A172 (cell line): ENCODE measurements around the gene MYO3B. TPM values are rescaled to one million over a fixed set of nuclear protein-coding genes. Genes with fewer than 3 reads are reported as not detected.
"Not testable (repeated sequence)": the region's sequence is repeated elsewhere in the genome, so short reads cannot be mapped to it uniquely, and the experiment has no call there.

Experiments used
- DNase-seq: peaks from one replicate; pipeline ENCODE4 v3.0.0-alpha.2; 2015; ENCODE audit warnings: low spot score
- total RNA-seq: library from RNA; depleted of rRNA; stranded (reverse); fragments of >200 nt; shearing (Covaris generic); gene quantifications from 2 replicates; pipeline ENCODE4 v1.2.3, GENCODE V29; 2014

MYO3B gene
- total RNA-seq, 1 experiment from 2014 or later: 0.03 TPM

DNA sequence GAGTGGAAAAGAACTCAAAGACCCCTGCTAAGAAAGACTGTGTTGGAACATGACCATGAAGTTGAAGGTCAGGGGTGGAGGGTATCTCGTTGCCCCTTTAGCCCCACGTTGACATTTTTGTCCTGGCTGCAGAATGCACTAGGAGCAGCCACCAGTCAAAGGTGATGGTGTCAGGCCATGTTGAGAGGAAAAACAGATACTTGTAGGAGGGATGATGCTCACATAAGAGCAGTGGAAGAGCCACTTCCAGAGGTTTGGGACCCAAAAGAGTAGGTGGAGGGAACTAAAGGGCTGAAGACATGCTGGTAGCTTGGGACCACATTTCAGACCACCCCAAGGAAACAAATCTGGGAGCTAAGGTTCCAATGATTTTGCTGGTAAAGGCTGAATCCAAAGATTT lies 159.0 kb downstream of the MYO3B start:
- no peak for DNase-seq

DNA sequence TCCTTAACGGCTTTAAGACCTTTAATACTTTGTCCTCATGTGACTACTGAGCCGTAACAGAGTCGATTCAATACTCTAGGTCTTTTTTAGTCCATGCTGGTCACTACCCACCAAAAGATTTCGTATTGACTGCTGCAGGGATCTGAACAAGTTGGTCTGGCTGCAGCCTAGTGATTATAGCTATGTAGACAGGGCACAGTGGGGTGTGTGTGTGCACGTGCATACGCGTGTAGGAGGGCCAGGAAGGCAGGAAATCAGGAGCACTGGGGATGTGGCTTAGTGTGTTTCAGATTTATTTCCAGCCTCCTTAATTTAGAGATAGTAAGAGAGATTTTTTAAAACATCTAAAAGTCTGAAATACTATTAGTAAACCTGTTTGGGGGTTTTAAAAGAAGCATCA lies 161.4 kb downstream of the MYO3B start:
- no peak for DNase-seq

GRCh38 chr2:170339750-170340692 lies 162.1 kb downstream of the MYO3B start:
- no peak for DNase-seq

GRCh38 chr2:170340693-170341068 lies 162.7 kb downstream of the MYO3B start:
- DNase-seq: no peak

DNA sequence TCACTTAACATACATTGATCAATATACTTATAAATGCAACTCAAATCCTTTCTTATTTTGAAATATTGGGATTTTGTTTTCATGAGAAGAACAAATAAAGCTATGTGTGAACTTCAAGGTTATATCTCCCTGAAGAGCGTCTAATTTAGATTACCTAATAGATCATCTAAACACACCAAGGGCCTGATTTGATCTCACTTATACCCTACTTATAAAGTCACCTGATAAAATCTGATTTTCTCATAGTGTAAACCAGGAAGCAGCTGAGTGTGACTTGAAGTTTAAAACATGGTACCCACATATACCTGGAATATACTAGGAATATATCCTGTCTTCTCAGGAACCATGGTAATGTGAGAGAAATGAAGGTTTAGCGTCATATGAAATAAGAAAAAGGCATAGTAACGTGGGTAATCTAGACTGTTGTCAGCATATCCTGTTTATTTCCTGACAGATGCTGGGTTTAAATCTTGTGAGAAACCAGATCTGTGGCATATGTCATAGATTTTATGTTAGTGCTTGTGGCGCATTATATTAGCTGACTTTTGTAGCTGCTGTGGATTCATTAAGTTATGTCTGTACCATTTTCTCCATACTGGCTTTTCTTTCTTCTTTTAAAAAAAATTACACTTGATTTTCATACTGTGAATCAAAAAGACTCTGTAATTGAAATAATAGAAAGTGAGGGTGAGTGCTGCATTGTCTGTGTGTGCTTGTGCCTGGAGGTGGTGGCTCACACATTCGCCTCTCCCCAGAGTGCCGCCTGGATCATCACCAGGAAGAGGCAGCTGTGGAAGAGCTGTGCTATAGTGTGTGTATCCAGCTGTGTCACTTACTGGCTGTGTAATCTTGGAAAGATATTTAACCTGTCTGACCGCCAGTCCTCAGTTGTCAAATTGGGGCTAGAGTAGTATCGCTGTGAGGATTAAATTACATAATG lies 164.0 kb downstream of the MYO3B start:
- no peak for DNase-seq

DNA sequence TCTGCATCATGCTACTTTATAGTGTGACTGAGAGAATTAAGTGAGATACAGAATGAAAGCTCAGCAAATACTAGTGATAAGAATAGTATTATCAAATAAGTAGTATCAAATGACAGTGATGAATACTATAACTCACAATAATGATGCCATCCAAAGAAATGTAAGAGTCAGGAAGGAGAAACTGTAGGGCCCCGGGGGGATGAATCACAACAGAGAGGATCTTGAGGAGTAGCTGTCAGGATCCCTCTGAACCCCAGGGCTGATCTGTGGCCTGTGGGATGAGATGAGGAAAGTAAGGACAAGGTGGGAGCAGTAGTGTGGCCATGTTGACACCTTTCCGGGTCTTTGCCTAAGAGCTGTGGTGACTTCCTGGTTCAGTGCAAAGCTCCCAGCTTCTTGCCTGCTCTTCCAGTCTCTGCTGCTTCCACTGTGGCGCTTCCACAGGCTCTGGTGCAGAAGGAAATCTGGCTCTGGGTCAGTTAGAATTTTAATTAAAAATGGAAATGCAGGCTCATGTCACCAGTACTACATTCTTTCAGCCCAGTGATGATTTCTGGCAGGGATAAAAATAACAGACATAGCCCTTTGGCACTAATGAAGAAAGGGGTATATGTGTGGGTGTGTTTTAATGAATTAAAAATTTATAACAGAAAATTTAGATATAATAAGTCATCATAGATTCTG lies 166.9 kb downstream of the MYO3B start:
- no peak for DNase-seq

- DNase-seq: no peak
Observed at GRCh38 chr2:170345607-170346006, 167.7 kb downstream of the MYO3B start.

- not testable (repeated sequence) for DNase-seq
Observed at GRCh38 chr2:170349269-170349668, 171.3 kb downstream of the MYO3B start.

DNA sequence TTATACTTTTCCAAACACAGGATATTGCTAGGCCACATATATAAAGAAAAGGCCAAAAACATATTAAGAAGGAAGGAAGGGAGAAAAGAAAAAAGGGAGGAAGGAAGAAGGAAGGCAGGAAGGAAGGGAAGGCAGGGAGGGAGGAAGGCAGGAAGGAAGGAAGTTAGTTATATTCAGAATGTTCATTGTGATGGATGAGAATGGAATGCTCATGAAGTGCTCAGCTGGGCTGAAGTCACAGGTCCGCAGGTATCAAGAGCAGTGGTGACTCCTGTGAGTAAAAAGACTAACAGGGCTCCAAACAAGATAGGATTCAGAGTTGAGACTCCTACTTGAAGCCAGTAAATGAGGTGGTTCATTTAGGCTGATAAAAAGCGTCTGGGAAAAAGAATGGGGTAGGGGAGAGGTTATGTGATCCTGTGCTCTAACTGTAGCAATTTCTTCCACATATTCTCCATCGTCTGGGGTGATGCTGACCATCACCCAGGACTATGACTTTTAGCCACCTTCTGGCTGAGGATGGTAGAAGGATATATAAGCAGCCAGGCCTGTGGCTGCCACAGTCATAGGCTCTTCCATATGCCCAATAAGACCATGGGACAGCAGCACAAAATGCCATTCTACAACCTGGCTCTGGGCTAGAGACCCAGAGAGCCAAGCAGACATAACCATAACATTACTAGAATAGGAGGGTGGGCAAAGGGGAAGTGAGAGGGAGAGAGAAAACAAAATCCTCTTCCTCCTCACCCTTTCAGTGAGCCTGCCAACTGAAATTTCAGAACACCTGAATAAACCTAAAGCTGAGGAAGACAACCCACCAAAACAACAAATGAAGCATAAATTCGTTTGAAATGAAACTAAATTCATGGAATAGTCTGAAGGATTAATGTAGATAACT lies 173.2 kb downstream of the MYO3B start:
- no peak for DNase-seq

GRCh38 chr2:170353723-170354122 lies 175.8 kb downstream of the MYO3B start:
- no peak for DNase-seq

DNA sequence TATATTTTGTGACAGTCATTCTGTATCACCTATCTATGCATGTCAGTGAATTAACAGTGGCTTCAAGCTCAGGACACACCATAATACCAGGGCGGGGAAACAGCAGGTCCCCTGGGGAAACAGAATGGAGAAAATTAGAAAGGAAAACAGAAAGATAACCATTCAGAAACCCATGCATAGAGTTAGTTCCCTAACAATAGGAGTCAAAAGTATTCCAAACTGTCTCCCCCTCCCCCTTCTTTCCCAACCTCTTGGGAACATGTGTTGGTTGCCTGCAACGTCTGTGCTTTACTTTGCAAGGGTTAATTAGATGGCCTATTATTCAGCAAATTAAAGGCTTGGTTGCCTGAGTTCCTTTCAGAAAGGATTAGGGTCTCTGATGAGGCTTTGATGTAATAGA lies 176.4 kb downstream of the MYO3B start:
- no peak for DNase-seq

GRCh38 chr2:170354855-170355780 lies 177.2 kb downstream of the MYO3B start:
- no peak for DNase-seq

DNA sequence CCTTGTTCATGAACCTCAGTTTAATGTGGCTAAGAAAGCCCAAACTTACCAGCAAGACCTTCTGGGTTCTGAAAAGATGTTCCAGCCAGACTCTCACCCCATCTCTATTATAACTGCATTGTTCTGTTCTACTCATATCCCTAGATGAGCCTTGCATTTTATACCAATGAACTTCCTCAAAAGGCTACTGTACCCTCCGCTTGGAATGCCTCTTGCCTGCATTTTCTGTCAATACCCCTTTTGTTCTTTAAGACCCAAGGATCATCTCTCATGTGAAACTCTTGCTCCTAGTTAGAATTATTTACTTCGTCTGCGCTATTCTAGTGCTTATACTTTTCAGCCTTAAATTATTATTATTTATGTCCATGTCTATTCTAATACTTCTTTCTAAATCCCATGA lies 181.5 kb downstream of the MYO3B start:
- no peak for DNase-seq

DNA sequence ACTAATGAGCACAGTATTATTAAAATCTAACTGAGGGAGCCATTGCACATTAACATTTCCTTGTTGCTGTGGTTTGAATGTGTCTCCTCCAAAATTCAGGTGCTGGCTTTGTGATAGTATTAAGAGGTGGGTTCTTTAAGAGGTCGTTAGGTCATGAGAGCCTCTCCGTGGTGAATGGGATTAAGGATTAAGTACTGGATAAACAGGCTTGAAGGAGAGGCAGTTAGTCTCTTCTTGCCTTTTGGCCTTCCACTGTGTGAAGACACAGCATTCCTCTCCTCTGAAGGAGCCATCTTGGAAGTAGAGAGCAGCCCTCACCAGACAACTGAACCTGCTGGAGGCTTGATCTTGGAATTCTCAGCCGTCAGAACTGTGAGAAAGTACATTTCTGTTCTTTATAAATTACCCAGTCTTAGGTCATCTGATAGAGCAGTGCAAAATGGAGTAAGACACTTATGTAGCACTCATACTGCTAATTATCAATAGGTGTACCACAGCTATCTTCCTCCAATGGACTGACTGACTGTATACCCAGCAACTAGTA lies 182.7 kb downstream of the MYO3B start:
- no peak for DNase-seq

DNA sequence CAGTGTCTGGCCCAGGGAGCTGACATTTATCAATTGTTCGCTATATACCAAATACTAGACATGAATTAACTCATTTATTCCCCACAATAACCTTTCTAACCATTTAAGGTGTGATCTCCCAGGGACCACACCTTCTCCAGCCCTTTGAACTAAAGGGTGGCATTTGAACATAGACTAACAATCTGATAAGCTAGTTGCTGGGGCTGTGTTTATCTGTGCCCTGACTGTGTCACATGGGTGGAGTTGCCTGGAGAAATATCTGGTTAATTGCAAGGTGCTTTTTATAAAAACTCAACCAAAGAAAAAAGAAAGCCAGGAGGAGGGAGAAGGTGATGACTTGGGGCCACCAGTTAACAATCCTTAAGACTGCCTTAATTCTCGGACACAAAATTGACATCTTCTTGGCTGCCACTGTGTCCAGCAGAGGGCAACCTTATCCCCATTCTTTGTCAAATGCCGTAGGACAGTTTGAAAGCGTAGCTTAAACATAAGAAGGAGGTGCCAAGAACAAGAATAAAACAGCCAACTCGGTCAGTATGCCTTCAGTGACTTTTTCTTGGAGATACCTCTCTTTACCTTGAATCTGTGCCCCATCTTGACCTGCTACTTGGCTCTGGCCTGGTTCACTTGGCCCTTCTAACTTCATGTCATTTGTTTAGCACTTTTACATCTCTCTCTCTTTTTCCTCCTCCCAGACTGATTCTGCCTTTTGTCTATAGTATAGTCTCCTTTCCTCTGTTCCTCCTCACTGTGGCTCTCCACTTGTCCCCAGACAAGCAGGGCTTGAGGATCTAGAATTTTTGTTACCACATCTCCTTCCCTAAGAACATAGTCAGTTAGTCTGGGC lies 183.4 kb downstream of the MYO3B start:
- peak; percentile 58 for DNase-seq

GRCh38 chr2:170362313-170362870 lies 184.4 kb downstream of the MYO3B start:
- no peak for DNase-seq

DNA sequence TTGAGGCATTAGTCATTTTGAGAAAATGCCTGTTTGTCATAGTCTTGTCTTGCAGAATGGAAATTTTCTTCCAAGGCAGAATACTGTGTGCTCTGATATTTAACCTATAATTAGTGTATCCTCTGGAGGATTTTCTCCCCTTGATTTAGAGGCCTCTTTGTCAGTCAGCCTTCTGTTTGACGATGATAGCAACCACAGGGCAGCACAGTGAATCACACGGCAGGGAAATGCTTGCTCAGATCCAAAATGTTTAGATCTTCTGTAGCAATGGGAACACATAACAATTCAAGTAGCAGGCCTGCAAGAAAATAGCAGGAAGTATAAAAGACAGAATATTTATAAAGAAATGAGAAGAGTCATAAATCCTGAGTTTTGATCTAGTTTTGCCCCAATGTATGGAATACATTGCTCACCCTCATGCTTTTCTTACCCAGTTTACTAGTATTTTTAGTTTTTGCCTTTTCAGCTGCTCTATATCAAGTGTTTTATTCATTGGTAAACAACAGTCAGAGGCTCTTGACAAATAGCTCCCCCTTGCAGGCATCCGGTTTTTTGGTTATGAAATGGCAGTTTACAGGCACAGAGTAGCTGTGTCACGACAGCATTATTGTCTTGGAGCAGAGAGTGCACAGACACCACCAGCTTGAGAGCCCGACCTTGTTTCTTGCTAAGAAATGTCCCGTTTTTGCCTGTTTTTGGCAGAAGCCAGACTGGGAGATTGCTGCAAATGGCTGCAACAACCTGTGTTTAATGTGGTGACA lies 185.1 kb downstream of the MYO3B start:
- DNase-seq: no peak
